ENCODE measurements around the gene FGF14. TPM values are rescaled to one million over a fixed set of nuclear protein-coding genes. Genes with fewer than 3 reads are reported as not detected.

Gene FGF14
- total RNA-seq, 1 donor from 2014 or later: not detected

GRCh38 chr13:101911752-101912151 lies 490.1 kb downstream of the FGF14 start:
- no peak for DNase-seq (ENCODE audit: low spot score in 2 of 2)
- TF ChIP-seq, protein P1, sequence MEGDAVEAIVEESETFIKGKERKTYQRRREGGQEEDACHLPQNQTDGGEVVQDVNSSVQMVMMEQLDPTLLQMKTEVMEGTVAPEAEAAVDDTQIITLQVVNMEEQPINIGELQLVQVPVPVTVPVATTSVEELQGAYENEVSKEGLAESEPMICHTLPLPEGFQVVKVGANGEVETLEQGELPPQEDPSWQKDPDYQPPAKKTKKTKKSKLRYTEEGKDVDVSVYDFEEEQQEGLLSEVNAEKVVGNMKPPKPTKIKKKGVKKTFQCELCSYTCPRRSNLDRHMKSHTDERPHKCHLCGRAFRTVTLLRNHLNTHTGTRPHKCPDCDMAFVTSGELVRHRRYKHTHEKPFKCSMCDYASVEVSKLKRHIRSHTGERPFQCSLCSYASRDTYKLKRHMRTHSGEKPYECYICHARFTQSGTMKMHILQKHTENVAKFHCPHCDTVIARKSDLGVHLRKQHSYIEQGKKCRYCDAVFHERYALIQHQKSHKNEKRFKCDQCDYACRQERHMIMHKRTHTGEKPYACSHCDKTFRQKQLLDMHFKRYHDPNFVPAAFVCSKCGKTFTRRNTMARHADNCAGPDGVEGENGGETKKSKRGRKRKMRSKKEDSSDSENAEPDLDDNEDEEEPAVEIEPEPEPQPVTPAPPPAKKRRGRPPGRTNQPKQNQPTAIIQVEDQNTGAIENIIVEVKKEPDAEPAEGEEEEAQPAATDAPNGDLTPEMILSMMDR (IDR thresholded peaks at IDR 0.05): no peak
- peaks cover 7% of the 10 kb centered on the region for H3K27me3 ChIP-seq
- peaks cover 0 to 5% of the 10 kb centered on the region in 2 donors for H3K4me1 ChIP-seq
- no peaks in the 10 kb centered on the region for H3K9me3 ChIP-seq
- no peaks in the 10 kb centered on the region for H3K36me3 ChIP-seq
- intact Hi-C loops (cut with DNase I): no loop called here
- H3K27ac ChIP-seq: no peak overlapping the region
- H3K4me3 ChIP-seq: no peak overlapping the region

- H3K27ac ChIP-seq: no peak overlapping the region
- intact Hi-C loops (cut with DNase I): no loop called here
- H3K9me3 ChIP-seq: no peaks in the 10 kb centered on the region
- DNase-seq (ENCODE audit: low spot score in 2 of 2): no peak
- TF ChIP-seq, protein P1 (IDR thresholded peaks at IDR 0.05): no peak
- no peaks in the 10 kb centered on the region for H3K36me3 ChIP-seq
- H3K4me3 ChIP-seq: no peak overlapping the region
- H3K27me3 ChIP-seq: no peaks in the 10 kb centered on the region
- H3K4me1 ChIP-seq: no peaks in the 10 kb centered on the region
Measured at GRCh38 chr13:101903890-101904289, 498.0 kb downstream of the FGF14 start.

- Histone ChIP-seq H3K27me3 (no peaks in the 10 kb centered on the region), H3K36me3 (no peaks in the 10 kb centered on the region), H3K4me3 (no peak overlapping the region), H3K4me1 (no peaks in the 10 kb centered on the region), H3K27ac (no peak overlapping the region), H3K9me3 (no peaks in the 10 kb centered on the region)
- intact Hi-C loops (cut with DNase I): no loop called here
- no peak for DNase-seq (ENCODE audit: low spot score in 2 of 2)
- TF ChIP-seq, protein P1 (IDR thresholded peaks at IDR 0.05): no peak
Measured at GRCh38 chr13:101898676-101899075, 503.2 kb downstream of the FGF14 start.

GRCh38 chr13:101896541-101896940 lies 505.3 kb downstream of the FGF14 start:
- no peaks in the 10 kb centered on the region for H3K4me1 ChIP-seq
- H3K4me3 ChIP-seq: no peak overlapping the region
- DNase-seq (ENCODE audit: low spot score in 2 of 2): no peak
- no peaks in the 10 kb centered on the region for H3K9me3 ChIP-seq
- no peaks in the 10 kb centered on the region for H3K27me3 ChIP-seq
- H3K36me3 ChIP-seq: no peaks in the 10 kb centered on the region
- intact Hi-C loops (cut with DNase I): no loop called here
- TF ChIP-seq, protein P1 (IDR thresholded peaks at IDR 0.05): no peak
- no peak overlapping the region for H3K27ac ChIP-seq

DNA sequence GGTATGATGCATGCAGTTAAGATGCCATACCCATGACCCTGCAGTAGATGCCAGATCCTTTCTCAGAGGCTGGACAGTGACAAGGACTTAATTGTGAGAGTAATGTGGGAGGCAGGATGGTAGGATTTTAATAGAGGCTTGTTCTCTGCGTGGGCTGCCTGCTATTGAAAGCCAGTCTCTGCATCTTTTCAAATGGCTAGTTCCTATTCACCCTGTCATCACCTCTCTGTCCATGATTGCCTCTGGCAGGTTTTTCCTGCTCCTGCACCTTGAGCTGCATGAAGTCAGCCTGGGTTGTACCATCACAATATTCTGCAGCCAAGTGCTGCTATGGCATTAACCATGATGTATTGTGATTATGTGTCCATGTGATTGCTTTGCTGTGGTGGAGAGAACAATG lies 508.8 kb downstream of the FGF14 start:
- no peaks in the 10 kb centered on the region for H3K9me3 ChIP-seq
- TF ChIP-seq, protein P1 (IDR thresholded peaks at IDR 0.05): no peak
- no peaks in the 10 kb centered on the region for H3K4me1 ChIP-seq
- intact Hi-C loops (cut with DNase I): no loop called here
- DNase-seq (ENCODE audit: low spot score in 2 of 2): no peak
- H3K27me3 ChIP-seq: no peaks in the 10 kb centered on the region
- H3K36me3 ChIP-seq: no peaks in the 10 kb centered on the region
- H3K4me3 ChIP-seq: no peak overlapping the region
- no peak overlapping the region for H3K27ac ChIP-seq

GRCh38 chr13:101892296-101892695 lies 509.6 kb downstream of the FGF14 start:
- no peak for DNase-seq (ENCODE audit: low spot score in 2 of 2)
- TF ChIP-seq, protein P1 (IDR thresholded peaks at IDR 0.05): no peak

More at GRCh38 chr13:101892296-101892695, 509.6 kb downstream of the FGF14 start:
- Histone ChIP-seq H3K4me3 (no peak overlapping the region), H3K27ac (no peak overlapping the region), H3K27me3 (no peaks in the 10 kb centered on the region), H3K9me3 (no peaks in the 10 kb centered on the region), H3K36me3 (no peaks in the 10 kb centered on the region), H3K4me1 (no peaks in the 10 kb centered on the region)
- intact Hi-C loops (cut with DNase I): no loop called here

All from ascending aorta (tissue), 2 donors.